GF-D8 (cell line): ENCODE measurements around the gene PPP6R1.
"Not testable (repeated sequence)": the region's sequence is repeated elsewhere in the genome, so short reads cannot be mapped to it uniquely, and the experiment has no call there.

Experiments
- DNase-seq: peaks from one replicate; lab custom pipeline; 2025; lab: John Stamatoyannopoulos, UW

The PPP6R1 gene

GRCh38 chr19:55223291-55224037 is 35.4 kb downstream of the PPP6R1 start:
- no peak for DNase-seq

DNA sequence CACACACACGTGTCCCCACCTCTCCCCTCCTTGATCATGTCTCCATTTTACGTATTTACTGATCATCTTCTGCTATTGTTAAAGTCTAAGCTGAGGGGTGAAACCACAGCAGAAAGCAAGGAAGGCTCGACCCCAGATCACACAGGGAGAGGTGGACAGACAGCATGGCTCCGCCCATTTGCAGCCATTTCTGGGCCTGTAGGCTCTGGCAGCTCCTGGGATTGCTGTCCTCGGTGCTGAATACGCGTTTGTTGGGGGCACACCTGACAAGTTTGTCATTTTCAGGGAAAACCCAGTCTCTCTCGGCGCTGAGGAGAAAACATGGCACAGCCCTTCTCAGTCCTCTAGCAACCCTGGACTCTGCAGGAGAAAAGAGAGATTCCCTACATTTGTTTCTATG is 38.3 kb downstream of the PPP6R1 start:
- DNase-seq, result no peak

DNA sequence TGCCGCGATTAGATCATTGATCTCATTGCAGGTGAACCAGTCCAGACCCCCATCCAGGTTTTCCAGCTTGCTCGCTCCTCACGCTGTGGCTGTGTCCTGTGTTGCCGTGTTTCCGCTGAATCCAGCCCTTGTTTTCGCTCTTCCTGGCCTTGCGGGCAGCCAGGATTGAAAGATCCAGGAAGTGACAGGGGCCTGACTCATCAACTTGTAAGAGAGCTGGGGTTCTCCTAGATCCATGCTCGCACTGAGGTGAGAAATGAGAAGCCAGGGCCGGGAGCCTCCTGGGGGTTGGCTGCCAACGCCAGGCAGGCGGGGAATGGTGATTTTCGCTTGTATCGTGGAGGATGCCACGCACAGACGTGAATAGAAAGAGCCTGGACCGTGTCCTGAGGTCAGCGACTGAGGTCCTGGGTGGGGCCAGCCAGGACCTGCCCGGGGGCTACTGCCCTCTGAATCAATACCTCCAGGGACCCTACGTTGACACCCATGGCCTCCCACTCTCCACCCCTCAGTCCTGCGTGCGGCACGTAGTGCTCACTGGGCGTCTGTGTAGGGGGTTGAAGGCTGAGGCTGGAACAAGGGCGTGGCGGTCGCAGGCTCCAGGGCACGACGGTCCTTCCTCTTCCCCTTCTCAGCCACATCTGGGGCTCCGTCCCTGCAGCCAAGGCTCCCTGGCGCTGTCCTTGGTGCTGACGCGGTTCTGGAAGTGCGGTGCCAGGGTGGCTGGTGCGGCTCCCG is 42.2 kb downstream of the PPP6R1 start:
- DNase-seq, result peak; percentile 51

DNA sequence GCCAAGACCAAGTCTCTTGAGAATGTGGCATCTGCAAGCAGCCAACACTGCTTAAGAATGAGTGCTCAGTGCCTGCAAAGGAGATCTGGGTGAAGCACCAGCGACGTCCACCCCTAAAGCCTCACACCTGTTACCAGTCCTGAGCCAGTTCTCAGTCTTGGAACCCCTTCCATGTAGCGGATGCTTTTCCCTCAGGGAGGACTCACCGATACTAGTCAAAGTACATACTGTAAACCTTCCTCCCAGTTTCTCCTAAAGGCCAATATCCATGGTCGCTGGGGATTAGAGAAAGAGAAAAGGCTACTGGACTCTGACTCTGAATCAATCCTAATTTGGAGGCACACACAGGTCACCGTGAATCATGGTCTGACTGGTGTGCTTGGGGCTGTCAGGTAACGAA is 45.3 kb downstream of the PPP6R1 start:
- DNase-seq, result no peak

DNA sequence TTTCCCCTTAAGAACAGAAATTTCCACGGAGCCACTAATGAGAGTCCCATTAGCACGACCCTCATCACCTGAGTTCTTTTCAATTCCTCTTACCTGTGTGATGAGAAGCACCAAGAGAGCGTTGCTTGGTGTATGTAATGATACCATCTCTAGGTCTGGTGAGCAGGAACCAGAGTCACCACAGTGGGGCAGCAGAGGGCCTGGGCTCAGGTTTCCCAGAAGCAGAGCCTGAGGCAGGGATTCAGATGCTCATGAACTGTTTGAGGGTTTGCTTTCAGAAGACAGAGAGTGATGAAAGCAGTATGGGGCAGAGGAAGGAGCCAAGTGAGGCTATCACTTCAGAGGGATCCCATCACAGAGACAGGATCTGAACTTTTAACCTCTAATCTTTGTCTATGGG is 46.4 kb downstream of the PPP6R1 start:
- DNase-seq, result no peak

- no peak for DNase-seq
These were observed 48.9 kb downstream of the PPP6R1 start for GRCh38 chr19:55209693-55210472.

GRCh38 chr19:55208880-55209692 is 49.7 kb downstream of the PPP6R1 start, which contains the start of gene PTPRH:
TSS of gene PTPRH (minus strand) at chr19:55209501. CDS start at chr19:55209433, 68 bp downstream.
- no peak for DNase-seq

- no peak for DNase-seq
These were observed 51.9 kb downstream of the PPP6R1 start for GRCh38 chr19:55206664-55207500.

GRCh38 chr19:55202199-55202598 is 56.6 kb downstream of the PPP6R1 start:
- not testable (repeated sequence) for DNase-seq

GRCh38 chr19:55199620-55200204 is 59.1 kb downstream of the PPP6R1 start:
- no peak for DNase-seq

- no peak for DNase-seq
These were observed 60.2 kb downstream of the PPP6R1 start for GRCh38 chr19:55198651-55199050.

GRCh38 chr19:55197528-55197927 is 61.3 kb downstream of the PPP6R1 start:
- DNase-seq, result no peak

DNA sequence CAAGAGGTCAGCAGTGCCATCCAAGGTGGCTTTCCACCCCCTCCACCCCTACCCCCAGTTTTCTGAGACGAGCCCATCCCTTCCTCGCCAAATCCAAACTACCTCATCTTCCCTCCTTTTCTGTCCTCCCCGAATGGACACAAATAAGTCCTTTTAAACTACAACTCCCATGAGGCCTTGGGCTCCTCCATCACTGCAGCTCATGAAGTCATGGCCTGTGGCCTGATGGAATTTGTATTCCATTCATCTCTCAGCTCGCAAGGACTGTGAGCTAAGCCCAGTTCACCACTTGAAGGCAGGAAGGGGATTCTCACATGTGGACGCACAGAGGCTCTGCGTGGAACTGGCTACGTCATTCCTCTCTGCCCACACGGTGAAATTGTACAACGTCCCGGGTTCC is 62.0 kb downstream of the PPP6R1 start:
- DNase-seq, result no peak

DNA sequence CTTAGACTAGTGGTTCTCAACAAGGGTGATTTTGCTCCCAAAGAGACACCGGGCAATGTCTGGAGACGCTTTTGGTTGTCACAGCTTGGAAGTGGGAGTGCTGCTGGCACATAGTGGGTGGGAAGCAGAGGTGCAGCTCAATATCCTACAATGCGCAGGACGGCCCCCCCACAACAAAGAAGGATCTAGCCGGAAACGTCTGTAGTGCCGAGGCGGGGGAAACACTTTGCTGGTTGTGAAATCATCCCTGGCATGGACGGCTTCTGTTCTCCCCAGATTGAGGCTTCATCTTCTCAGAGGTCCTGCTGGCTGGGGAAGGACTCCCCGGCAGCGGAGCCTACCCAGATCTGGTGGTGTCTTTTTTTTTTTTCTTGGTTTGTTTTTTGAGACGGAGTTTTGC is 65.3 kb downstream of the PPP6R1 start:
- DNase-seq, result no peak

DNA sequence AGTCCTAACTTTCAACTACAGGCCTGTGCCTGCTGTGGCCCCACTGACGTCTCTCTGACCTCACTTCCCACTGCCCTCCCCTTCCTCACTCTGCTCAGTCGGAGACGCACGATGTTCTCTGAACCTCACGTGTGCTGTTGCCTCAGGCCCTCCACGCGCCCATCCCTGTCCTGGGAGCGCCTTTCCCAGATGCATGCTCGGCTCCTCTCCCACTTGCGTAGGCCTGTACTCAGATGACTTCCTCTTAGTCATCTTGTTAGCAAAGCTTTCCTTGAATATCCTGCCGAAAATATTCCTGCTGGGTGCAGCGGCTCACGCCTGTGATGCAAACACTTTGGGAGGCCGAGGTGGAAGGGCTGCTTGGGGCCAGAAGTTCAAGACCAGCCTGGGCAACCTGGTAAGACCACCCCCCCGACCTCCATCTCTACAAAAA is 69.4 kb downstream of the PPP6R1 start:
- DNase-seq, result peak; percentile 81

- DNase-seq, result peak; percentile 12
These were observed 70.2 kb downstream of the PPP6R1 start for GRCh38 chr19:55188625-55189024.

GRCh38 chr19:55186080-55186479 is 72.7 kb downstream of the PPP6R1 start:
- DNase-seq, result no peak

- DNase-seq, result no peak
These were observed 77.1 kb downstream of the PPP6R1 start for GRCh38 chr19:55181740-55182139.
